Activated CD4-positive, alpha-beta T cell treated with anti-CD3 and anti-CD28 coated beads for 48 hours (primary cell): Measurements from ENCODE around the gene B4GALT5.
"Not testable (repeated sequence)": the region's sequence is repeated elsewhere in the genome, so short reads cannot be mapped to it uniquely, and the experiment has no call there.

Experiments
- DNase-seq: peaks from one replicate; pipeline ENCODE4 v3.0.0-alpha.2; 2020

B4GALT5 gene

GRCh38 chr20:49656304-49656703 is 57.4 kb downstream of the B4GALT5 start:
- no peak for DNase-seq

GRCh38 chr20:49653925-49654434 is 59.7 kb downstream of the B4GALT5 start:
- DNase-seq, result no peak

- no peak for DNase-seq
These were observed 64.0 kb downstream of the B4GALT5 start for GRCh38 chr20:49649672-49650071.

GRCh38 chr20:49647550-49647949 is 66.1 kb downstream of the B4GALT5 start:
- no peak for DNase-seq

- DNase-seq, result no peak
These were observed 67.2 kb downstream of the B4GALT5 start for GRCh38 chr20:49646528-49646927.

GRCh38 chr20:49646126-49646525 is 67.6 kb downstream of the B4GALT5 start:
- no peak for DNase-seq

- DNase-seq, result no peak
These were observed 68.6 kb downstream of the B4GALT5 start for GRCh38 chr20:49644980-49645565.

GRCh38 chr20:49642816-49643215 is 70.9 kb downstream of the B4GALT5 start:
- no peak for DNase-seq

GRCh38 chr20:49641683-49642656 is 71.7 kb downstream of the B4GALT5 start:
- DNase-seq, result no peak

- no peak for DNase-seq
These were observed 76.5 kb downstream of the B4GALT5 start for GRCh38 chr20:49637046-49637637.

GRCh38 chr20:49636447-49636846 is 77.2 kb downstream of the B4GALT5 start:
- DNase-seq, result no peak

- no peak for DNase-seq
These were observed 77.8 kb downstream of the B4GALT5 start for GRCh38 chr20:49635866-49636265.

GRCh38 chr20:49635166-49635565 is 78.5 kb downstream of the B4GALT5 start:
- no peak for DNase-seq

- DNase-seq, result no peak
These were observed 79.6 kb downstream of the B4GALT5 start for GRCh38 chr20:49634116-49634515.

- DNase-seq, result no peak
These were observed 80.0 kb downstream of the B4GALT5 start for GRCh38 chr20:49633643-49634042.

- DNase-seq, result no peak
These were observed 80.7 kb downstream of the B4GALT5 start for GRCh38 chr20:49633023-49633422.

- DNase-seq, result no peak
These were observed 81.7 kb downstream of the B4GALT5 start for GRCh38 chr20:49631856-49632418.

- no peak for DNase-seq
These were observed 82.5 kb downstream of the B4GALT5 start for GRCh38 chr20:49631061-49631716.

GRCh38 chr20:49630396-49630951 is 83.2 kb downstream of the B4GALT5 start:
- DNase-seq, result no peak

GRCh38 chr20:49629606-49630005 is 84.1 kb downstream of the B4GALT5 start:
- no peak for DNase-seq

GRCh38 chr20:49628280-49628679 is 85.4 kb downstream of the B4GALT5 start:
- not testable (repeated sequence) for DNase-seq

GRCh38 chr20:49627329-49627761 is 86.3 kb downstream of the B4GALT5 start:
- DNase-seq, result no peak
